GM15510 (cell line): ENCODE data around the gene FRRS1L.
A peak's percentile ranks its signal among the peaks of the same experiment; 100 is the strongest.

ENCODE experiments used
- POLR2A ChIP-seq: IDR thresholded peaks from 3 replicates; pipeline ENCODE4 v1.6.1; 2011; ENCODE audit warnings: borderline replicate concordance; ENCODE audit not compliant: insufficient read length; ENCODE audit errors: extremely low read depth

FRRS1L gene

DNA sequence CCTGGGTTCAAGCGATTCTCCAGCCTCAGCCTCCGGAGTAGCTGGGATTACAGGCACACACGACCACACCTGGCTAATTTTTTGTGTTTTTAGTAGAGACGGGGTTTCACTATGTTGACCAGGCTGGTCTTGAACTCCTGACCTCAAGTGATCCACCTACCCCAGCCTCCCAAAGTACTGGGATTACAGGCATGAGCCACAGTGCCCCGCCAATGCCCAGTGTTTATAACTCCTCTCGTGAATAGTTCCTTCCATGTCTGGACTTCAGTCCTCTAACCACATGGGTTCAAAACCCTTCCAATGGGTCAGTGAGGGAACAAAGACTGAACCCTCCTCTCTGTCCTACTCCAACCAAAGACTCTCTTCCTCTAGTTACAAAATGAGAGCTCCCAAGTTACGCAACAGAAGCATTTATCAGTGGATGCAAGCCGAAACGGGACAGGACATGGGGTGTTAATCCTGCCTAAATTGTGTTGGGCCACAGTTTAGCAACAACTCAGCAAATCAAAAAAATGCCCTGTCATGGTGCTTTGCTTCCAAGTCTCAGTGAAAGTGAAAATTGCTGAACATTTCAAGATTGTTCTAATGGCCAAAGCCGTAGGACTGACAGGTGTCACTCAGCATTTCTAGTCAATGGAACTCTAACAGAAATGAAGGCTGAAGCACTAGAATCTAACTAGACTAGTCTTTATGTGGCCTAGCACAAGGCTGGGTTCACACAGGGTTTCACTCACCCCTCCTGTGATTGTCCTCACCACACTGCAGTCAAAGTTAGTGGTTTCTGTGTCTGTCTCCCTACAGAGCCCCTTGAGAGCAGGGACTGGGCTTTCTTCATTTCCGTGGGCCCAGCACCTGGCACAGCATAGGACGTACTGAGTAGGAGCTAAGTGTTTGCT, 44.1 kb downstream of the FRRS1L start:
- TF ChIP-seq POLR2A, result no peak

DNA sequence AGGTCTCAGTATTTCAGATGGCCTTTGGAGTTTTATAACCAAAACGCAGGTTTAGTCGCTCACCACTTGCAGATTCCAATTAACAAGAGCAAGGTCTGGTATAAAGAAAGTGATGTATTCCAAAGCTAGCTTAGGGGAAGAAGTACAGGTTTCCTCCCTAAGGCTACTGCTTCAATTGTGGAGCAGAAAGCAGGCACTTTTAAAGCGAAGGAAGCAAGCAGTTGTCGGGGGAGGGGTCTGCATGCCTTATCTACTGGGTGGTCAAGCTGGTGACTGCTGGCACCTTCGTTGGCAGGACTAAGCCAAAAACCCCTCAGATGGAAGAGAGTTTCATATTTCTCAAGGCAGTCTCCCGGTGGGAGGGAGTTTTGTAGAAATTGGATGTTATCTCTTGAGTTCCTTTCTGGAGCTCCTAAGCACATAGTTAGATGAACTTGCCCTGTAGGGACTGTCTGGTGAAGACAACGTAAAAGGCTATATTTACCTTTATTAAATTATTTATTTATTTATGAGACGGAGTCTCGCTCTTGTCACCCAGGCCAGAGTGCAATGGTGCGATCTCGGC, 45.7 kb downstream of the FRRS1L start:
- TF ChIP-seq POLR2A, result no peak

DNA sequence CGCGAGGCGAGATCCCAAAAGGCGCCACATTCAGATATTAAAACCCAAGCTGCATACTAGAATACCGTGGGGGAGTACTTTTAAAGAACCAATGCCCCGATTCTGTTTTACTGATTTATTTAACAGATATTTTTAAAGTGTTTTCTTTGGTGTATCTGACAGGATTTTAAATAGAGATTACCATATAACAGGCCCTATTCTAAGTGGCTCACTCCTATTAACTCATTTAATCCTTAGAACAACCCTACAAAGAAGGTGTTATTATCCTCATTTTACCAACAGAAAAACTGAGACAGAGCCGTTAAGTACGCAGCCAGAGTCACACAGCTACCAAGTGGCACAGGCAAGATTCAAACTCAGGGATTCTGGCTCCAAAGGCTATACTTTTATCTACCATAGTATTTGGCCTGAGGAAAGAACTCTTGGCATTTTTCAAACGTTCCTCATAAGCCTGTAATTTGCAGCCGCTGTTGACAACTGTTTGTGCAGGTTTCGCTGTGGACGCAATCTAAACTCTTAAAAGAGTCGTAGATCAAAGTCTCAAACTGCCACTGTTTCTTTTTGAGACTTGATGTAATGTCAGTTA, 46.8 kb downstream of the FRRS1L start:
- no peak for TF ChIP-seq POLR2A

DNA sequence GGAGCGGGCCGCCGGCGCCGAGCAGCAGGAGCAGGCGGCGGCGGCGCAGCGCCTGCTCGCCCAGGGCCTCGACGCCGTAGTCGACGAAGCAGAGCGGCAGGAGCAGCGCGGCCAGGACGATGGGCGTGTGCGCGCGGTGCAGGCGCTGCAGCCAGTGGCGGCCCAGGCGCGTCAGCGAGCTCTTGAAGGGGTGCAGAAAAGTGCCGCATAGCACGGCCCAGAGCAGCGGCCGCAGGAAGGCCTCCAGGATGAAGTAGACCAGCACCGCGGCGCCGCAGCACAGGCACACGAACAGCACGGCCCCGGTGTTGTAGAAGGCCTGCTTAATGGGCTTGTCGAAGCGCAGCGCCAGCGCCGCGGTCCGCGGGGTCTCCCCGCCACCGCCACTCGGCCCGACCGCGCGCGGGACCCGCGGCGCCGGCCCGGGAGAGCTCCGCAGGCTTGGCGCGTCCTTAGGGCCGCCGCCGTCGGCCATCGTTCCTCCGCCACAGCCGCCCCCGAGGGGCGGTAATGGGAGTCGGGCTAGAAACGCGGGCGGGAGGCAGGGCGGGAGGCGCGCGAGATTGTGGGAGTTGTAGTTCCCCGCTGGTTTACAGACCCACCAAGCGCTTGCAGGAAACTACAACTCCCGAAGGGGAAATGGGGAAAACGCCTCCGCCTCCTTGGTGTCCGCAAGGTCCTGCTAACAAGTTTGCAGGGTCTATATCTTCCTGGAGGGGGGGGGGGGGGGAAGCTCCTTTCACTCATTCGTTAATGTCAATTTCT, 47.4 kb downstream of the FRRS1L start, which contains the start of gene TMEM245:
TMEM245 (minus strand) TSS at position 509 of the 765 bp plus-strand sequence; CDS start at position 475, 34 bp downstream.
- TF ChIP-seq POLR2A, result peak; percentile 83

DNA sequence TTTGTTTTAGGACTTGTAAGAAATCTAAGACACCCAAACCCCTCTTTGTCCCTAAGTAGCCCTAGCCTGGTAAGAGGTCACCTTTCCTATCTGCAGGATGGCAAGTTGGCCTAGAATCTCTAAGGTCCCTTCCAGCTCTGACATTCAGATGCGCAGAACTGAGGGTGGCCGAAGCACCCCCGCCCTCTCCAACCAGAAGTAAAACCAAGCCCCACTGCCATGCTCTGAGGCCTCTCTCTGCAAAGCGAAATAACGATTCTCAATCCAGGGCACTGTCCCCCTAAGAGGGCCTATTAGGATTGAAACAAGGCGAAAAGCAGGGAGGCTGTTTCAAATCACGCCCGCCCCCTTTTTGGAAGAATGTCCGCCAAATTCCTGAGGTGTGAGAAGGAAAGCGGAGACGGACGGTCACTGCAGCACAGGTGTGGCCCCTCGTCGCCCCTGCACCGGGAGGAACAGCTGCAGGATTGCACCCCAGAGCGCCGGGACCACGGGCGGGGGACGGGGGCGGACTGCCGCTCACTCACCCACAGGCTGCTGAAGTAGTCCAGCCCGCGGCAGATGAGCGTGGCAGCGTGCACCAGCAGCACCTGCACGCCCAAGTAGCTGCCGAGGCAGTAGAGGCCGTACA, 48.1 kb downstream of the FRRS1L start:
- TF ChIP-seq POLR2A, result no peak

DNA sequence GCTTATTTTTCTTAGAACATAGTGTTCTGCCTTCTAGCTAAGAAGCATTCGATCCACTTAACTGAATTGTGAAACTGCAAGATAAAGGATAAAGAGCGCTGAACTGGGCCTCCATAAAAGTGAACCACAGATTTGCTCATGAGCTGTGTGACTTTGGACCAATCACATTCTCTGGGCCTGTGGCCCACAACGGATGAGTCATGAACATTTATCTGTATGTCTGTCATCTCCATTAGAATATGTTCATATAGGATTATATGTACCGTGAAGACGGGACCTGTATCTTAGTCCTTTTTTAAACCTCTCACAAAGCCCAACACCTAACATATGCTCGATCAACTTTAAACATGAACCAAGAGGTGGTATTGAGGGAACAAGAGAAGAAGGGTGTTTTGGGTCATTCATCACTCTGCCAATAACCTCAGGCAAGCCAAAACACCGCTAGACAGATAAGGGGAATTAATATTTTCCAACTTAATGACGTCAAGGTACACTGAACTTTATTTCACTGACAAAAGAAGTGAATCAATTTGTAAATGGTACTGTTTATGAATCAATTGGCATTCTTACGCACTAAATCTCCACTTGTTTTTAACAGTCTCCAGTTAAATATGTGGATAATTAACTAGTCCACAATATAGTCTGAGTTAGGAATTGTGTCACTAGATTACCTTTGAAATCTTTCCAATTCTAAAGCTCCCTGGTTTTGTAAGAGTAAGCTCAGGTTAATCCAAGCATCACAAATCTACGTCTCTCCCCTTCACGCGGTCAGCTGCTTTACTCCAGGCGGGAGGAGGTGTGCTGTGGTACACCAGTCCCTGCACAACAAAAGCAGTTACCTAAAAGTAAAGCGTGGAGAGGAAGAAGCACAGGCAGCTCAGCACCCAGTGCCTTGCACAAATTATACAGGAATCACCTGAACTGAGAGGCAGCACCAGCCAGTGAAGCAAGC, 48.9 kb downstream of the FRRS1L start:
- TF ChIP-seq POLR2A, result no peak

DNA sequence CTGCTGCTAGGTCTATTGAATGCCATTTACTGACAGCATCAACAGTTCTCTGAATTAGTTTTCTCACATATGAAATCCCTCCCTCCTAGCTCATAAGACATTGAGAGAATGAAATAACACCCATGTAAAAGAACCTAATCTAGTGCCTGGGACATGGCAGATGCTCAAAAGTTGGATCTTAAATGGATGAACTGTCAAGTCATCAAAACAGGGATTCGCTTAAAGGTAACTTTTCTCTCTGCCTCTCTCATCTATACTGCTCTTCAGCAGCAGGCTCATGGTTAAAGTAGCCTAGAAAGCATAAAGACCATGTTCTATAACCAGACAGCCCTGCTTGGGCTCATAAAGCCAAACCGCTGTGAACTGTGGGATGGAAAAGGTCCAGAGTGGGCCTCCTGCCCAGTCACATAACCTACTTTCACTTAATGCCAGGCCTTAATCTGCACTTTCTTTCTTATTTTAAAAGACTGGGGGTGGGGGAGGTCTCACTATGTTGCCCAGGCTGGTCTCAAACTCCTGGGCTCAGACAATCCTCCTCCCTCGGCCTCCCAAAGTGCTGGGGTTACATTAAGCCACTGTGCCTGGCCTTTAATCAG, 51.0 kb downstream of the FRRS1L start:
- no peak for TF ChIP-seq POLR2A

DNA sequence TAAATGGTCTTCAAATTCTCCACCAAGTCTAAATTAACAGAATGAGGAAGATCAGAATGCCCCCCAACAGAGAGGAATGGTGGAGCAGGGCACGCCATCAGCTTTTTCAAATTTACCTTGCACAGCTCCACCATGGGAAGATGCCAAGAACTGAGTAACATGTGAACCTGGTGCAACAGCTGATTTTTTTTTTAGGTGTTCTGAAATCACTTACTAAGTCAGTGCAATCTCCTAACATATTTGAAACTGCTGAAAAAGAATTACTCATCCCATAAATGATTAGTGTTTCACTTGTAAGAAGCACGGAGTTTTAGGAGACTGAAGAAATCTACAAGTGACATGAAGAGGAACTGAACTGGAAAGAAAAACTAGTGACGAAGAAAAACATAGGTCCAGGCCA, 52.4 kb downstream of the FRRS1L start:
- TF ChIP-seq POLR2A, result no peak

DNA sequence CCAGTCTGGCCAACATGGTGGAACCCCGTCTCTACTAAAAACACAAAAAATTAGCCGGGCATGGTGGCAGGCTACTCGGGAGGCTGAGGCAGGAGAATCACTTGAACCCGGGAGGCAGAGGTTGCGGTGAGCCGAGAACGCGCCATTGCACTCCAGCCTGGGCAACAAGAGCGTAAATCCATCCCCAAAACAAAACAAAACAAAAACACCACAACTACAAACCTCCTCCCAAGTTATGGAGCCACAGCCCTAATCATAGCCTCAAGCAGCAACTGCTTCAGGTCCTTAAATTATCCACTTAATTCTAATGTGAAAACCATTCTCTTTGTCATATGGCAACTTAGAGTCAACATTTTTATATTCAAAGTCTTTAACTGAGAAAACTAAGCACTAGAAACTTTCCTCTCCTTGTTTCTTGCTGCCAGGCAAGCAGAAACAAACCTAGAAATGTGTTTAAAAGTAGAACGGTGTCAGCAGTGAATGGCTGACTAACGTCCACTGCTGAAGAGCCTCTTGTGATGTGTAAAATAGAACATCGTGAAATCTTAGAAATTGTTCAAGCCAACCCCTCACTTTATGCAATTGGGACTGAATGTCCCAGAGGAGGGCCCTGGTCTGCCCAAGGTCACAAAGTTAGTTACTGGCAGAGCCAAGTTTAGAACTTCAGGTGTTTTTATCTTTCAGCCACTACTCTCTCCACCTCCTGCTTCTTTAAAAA, 53.0 kb downstream of the FRRS1L start:
- TF ChIP-seq POLR2A, result no peak

DNA sequence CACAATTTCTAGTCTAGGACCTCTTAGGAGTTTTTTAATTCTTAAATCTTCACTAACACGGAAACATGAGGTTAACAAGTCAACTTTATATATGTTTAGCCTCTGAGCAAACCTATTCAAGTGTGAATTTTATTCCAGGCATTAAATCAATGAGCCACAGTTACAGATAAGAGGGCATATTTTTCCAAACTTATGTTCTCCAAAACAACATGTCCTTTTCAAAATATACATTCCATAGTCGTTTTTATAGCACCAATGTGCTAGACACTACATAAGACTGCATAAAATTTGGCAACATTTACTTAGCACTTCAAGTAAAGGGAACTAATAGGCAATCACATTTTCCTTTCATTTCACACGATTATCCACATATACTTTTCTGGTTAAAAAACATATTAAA, 53.8 kb downstream of the FRRS1L start:
- no peak for TF ChIP-seq POLR2A

DNA sequence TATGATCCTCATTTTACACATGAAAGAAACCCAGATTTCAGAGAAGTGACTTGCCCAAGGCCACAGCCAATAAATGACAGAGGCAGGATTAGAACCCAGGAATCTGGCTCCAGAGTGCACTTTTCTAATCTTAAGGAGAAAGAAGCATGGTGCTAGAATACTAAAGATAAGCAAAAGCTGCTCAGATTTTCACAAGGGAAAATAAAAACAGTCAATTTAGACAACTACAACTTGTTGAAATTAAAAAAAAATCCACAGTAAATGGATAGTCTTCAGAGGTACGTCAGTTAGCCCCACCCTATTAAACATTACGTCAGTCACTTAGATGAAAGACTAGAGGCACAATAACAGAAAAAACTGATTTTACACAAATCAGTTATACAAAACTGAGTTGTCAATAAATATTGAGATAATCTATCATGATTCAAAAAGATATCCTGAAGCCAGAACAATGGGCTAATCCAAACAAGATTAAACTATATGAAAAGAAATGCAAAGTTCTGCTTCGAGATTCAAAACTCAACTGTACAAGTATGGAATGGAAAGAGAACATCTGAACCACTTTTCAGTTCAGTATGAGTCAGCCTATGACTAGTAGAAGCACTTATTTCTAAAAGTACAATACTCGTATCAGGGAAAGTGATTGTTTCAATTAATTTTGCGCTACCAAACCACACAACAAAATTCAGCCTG, 56.6 kb downstream of the FRRS1L start:
- no peak for TF ChIP-seq POLR2A

DNA sequence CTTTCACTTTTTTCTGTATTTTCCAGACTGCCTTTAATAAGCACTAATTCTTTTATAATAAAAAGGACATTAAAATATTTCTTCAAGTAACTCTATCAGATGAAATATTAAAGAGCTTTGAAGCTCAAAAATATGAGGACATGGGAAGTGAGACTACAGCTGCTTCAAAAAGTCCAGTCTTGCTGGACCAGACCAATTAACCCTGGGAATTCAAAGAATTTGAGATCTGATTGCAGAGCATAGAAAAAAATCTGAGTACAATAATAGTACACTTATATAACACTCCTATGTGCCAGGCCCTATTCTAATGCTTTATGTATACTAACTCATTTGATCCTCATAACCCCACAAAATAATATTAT, 57.1 kb downstream of the FRRS1L start:
- TF ChIP-seq POLR2A, result no peak

DNA sequence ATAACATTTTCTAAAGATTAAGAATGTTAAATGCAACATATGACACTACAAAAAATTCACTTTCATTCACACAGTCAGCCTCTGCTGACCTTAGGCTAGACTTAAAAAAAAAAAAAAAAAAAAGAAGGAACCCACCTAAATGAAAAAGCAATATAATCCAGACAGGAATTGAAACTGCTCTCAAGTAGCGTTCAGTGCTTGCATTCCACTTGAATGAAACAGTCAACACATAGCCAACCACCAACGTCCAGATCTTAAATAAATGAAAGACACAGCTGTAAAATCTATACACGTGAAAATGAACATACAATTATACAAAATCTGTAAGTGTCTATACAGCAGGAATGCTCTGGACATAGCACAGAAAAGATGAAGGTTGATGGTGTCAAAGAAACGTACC, 58.7 kb downstream of the FRRS1L start:
- no peak for TF ChIP-seq POLR2A
